ENCODE data around the gene KCNIP4.
A peak's percentile ranks its signal among the peaks of the same experiment; 100 is the strongest.

Gene KCNIP4

GRCh38 chr4:21685911-21686310 is 262.7 kb downstream of the KCNIP4 start:
- no peak for DNase-seq (ENCODE audit: low spot score)

GRCh38 chr4:21680326-21680898 is 268.2 kb downstream of the KCNIP4 start:
- DNase-seq (ENCODE audit: low spot score) = no peak

GRCh38 chr4:21678711-21679110 is 269.9 kb downstream of the KCNIP4 start:
- DNase-seq (ENCODE audit: low spot score) = no peak

- DNase-seq (ENCODE audit: low spot score) = no peak
Observed at GRCh38 chr4:21677173-21677572, 271.4 kb downstream of the KCNIP4 start.

GRCh38 chr4:21664355-21664754 is 284.2 kb downstream of the KCNIP4 start:
- no peak for DNase-seq (ENCODE audit: low spot score)

DNA sequence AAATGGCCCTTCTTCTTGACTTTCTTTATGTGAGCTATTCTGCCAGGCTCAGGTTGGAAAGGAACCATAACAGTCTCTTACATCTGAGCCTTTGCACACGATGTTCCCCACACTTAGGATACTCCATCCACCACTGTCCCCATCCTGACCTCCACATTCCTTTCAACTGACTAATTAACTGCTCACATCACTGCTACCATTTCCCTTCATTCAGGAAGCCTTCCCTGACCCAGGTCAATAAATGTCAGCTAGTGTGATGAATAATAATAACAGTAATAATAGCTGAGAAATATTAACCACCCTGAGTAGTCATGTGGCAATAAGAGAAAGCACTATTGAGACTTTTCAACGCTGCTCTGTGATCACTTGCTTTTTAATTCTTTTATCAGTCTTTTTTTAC is 291.7 kb downstream of the KCNIP4 start:
- no peak for DNase-seq (ENCODE audit: low spot score)

GRCh38 chr4:21655031-21655430 is 293.5 kb downstream of the KCNIP4 start:
- DNase-seq (ENCODE audit: low spot score) = no peak

- DNase-seq (ENCODE audit: low spot score) = no peak
Observed at GRCh38 chr4:21652508-21653231, 295.9 kb downstream of the KCNIP4 start.

DNA sequence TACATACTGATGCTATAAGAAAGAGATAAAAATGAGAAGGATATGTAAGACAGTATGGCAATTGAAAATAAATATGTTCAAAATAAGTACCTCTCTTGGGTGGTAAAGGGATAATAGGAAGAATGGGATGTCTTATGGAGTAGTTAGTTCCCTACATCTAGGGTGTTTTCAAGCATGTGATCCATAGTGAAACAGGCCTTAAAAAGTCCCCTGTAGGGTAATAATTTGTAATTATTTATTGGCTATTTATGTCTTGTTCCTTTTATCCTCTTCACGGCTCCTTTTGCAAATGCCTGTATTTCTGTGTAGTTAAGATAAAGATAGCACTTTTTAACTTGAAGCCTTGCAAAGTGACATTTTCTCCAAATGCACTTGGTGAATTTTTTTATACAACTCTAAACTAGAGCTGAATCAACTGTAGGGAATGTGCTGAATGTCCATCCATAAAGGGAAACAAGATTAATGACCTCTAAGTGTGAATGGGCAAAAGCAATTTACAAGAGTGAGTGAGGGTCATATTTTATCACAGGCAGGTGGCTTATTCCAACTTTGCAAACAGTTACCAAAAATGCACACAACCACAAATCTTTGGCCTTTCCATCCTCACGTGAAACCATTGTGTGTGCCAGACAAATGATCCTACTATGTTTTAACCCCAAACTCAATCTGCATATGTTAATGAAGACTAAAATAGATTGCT is 299.0 kb downstream of the KCNIP4 start:
- DNase-seq (ENCODE audit: low spot score) = no peak

- no peak for DNase-seq (ENCODE audit: low spot score)
Observed at GRCh38 chr4:21645776-21646175, 302.8 kb downstream of the KCNIP4 start.

DNA sequence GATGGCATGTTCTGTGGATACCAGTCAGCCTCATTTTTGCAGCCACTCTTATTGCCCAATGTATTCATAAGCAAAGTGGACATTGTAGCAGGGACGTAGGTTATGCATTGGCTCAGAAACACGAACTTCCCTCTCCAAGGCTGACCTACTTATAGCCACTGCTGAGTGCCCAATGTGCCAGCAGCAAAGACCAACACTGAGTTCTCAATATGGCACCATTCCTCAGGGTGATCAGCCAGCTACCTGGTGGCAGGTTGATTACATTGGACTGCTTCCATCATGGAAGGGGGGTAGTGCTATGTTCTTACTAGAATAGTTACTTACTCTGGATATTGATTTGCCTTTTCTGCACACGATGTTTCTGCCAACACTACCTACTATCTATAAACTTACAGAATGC is 306.9 kb downstream of the KCNIP4 start:
- no peak for DNase-seq (ENCODE audit: low spot score)

DNA sequence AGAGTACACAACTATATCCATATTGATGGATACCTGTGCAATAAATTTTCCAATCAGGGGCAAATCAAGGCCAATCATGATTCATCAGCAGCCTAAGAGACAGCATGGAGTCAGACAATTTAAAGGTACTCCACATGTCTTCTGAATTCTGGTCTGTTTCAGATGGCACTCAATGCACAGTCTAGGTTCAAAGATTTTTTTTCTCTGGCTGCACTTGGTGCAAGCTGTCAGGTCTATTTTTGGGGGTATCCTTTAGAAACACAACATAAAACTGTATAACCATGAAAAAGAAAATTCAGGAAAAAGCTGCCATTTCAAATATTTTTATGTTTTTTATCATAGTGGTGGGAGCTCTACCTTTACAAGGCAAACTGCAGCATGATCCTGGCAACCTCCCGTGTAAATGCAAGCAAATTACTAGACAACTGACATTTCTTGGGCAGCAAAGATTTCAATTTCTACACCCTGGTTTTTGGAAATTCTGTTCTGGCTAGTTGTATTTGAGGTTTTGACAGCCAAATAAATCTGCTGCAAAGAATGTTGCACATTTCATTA is 310.3 kb downstream of the KCNIP4 start:
- no peak for DNase-seq (ENCODE audit: low spot score)

- DNase-seq (ENCODE audit: low spot score) = no peak
Observed at GRCh38 chr4:21628916-21629610, 319.5 kb downstream of the KCNIP4 start.

- DNase-seq (ENCODE audit: low spot score) = no peak
Observed at GRCh38 chr4:21628116-21628670, 320.4 kb downstream of the KCNIP4 start.

DNA sequence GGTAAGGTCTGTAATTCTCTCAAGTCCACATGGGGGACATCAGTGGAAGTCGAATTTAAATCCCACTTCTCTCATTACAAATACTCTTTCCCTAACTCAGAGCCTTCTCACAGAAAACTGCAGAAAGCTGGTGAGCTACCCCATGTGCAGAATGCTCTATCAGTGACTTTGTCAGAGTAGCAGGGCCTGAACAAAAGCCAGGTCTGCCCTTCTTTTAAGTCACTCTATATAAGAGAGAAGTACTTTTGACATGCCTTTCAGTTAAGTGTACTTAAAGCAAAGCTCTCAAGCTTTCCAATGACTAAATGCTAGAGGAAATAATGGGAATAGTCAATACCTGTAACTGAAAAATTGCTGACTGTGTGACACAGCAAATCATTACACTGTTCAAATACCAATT is 323.1 kb downstream of the KCNIP4 start:
- no peak for DNase-seq (ENCODE audit: low spot score)

DNA sequence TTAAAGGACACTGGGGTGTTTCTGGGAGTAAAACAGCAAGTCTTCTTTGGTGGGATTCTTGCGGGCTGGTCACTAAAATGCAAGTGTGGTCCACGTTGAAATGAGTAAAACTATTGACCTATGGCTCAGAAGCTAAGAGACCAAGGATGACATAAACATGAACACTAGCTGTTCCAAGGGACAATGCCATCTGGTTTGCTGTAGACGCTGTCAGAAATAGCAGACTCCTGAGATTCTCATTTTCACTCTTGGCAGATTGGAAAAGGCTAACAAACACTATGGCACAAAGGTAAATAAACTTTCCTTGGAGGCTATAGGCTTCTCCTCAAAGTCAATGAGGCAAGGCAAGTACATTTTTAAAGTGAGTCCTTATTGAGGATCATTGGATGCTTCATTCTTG is 343.6 kb downstream of the KCNIP4 start:
- DNase-seq (ENCODE audit: low spot score) = no peak

DNA sequence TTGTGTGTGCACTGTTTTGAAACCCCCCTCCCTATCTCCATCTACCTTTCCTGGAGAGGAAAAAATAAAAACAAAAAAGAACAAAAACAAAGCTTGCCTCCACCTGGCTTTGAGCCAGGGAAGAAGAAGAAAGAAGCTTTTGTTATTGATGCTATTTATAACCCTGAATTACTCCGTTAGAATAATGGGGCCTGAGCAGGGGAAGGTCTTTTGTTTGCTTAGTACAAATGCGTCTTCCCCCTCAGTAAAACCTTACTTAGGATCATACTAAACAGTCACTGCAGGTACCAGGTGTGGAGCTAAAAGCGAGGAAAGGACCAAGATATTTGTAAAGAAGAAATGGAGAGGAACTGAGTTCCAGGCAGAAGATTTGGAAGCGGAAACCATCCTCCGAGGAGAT is 352.1 kb downstream of the KCNIP4 start:
- DNase-seq (ENCODE audit: low spot score) = peak; percentile 84

DNA sequence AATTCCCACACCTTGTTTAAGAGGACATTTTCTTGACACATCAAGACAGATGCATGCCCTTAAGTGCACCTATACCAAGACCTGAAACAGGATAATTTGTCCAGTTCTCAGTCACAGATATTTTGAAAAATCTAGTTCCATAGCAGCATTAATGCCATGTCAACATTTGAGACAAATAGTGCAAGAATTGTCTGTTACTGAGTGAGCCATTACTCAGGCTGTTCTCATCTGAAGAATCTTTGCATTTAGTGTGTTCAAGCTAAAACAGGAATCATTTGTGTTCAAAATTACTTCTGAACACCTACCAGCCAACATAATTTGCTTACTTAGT is 354.9 kb downstream of the KCNIP4 start:
- no peak for DNase-seq (ENCODE audit: low spot score)

DNA sequence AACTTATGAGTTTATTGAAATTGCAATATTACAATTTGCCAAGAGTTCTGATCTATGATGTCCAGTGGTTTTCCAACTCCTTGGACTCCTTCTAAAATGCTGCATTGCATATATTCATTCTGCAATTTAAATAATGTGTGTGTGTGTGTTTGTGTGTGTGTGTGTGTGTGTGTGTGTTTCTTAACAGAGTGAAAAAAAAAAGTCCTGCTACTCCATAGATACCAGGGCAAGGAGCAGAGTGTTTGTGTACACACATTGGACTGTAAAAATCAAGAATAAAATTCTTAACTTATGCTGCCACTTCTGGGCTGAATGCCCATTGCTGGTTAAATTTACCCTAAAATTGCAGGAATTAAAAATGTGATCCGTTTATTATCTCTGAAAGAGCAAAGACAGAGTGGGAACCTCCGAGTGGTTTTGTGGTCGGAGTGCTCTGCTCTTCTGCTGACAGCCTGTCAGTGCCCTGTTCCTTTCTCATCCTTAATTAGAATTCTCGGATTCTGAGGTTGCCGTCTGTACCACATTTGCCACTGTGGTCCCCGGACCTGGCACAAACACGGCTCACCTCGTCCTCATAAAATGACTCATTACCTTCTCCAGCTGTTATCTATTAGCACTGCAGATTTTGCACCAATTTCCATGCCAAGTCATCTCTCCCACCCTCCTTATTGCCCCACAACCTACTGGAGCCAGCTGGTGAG is 355.5 kb downstream of the KCNIP4 start:
- DNase-seq (ENCODE audit: low spot score) = no peak

- no peak for DNase-seq (ENCODE audit: low spot score)
Observed at GRCh38 chr4:21577056-21577455, 371.5 kb downstream of the KCNIP4 start.

DNA sequence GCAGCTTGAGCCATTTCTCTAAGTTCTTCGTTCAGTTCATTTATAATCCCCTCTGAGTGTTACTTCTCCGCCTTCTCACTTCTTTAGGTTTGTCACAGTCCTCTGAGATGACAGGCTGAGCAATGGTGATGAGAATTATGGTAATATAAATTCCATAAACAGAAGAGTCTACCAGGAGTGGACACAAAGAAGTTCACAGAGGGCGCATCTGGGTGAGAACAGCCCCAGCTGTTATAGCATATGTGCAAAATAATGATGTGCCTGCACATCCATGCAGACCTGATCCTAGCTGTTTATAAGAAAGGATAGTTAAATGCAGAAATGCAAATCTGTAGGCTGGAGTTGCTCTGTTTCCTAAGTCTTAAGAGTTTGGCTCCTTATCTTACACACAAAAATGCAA is 377.5 kb downstream of the KCNIP4 start:
- DNase-seq (ENCODE audit: low spot score) = no peak

DNA sequence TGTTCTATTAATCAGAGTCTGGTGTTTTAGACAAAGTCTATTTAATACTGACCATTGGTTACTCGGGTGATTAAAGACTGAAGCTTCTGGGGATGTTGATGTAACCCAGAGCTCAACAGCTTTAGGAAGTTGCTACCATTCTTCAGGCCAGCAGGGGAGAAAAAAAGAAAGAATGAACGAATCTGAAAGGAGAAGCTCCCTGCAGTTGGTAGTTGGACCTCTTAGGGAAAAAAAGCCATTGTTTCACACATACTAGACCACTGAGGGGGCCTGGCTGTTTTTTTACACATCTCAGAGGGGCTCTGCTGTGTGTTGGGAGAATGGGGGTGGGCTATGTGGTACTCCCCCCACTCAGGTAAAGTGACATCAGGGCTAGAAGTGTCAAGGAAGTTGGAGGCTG is 378.9 kb downstream of the KCNIP4 start:
- no peak for DNase-seq (ENCODE audit: low spot score)
